Right lobe of liver (tissue), 6 donors: Measurements from ENCODE around the gene SLC24A3. TPM values are rescaled to one million over a fixed set of nuclear protein-coding genes. Genes with fewer than 3 reads are reported as not detected.

ENCODE experiments used
- ATAC-seq, 4 donors: fragments of 200-7000 bp; cut with Tn5 transposase; one replicate each; pipeline ENCODE4 v1.9.1; 2020; ENCODE audit warnings: mild to moderate bottlenecking in 4 of 4, moderate library complexity in 4 of 4
- DNase-seq, 3 donors: peaks; one replicate each; pipeline ENCODE4 v3.0.0-alpha.2; 2020
- H3K27ac ChIP-seq, 3 donors: fragments of 200-600 bp; one replicate each; pipeline ENCODE4 v1.8.0; 2022
- H3K27me3 ChIP-seq, 2 donors: fragments of 200-600 bp; one replicate each; pipeline ENCODE4 v1.8.0; 2022
- H3K36me3 ChIP-seq, 4 donors: fragments of 200-600 bp; sonication (generic) in 1 of 4; one replicate each; pipeline versions ENCODE4 v1.5.1 to v1.8.0; 2017 to 2022; ENCODE audit warnings: control low read depth in 1 of 4
- H3K4me1 ChIP-seq, 4 donors: fragments of 200-600 bp; sonication (generic) in 1 of 4; one replicate each; pipeline versions ENCODE4 v1.5.1 to v1.8.0; 2017 to 2022; ENCODE audit warnings: control low read depth in 1 of 4
- H3K4me3 ChIP-seq, 3 donors: fragments of 200-600 bp; one replicate each; pipeline ENCODE4 v1.8.0; 2022
- H3K9me3 ChIP-seq, 4 donors: fragments of 200-600 bp; sonication (generic) in 1 of 4; one replicate each; pipeline versions ENCODE4 v1.5.1 to v1.8.0; 2017 to 2022; ENCODE audit warnings: control low read depth in 1 of 4
- CTCF ChIP-seq, 4 donors: fragments of 200-600 bp in 3 of 4; fragments of 450-650 bp in 1 of 4; IDR thresholded peaks; one replicate each; pipeline versions ENCODE4 v1.5.1 to v1.8.0; 2016 to 2022; ENCODE audit warnings: antibody characterized with exemption in 4 of 4, mild to moderate bottlenecking in 2 of 4
- POLR2A ChIP-seq: fragments of 450-650 bp; IDR thresholded peaks from one replicate; pipeline ENCODE4 v1.6.1; 2017; ENCODE audit warnings: antibody characterized with exemption, mild to moderate bottlenecking
- WGBS: methylation state at CpG from one replicate; pipeline ENCODE4 v1.1.6; 2018; ENCODE audit warnings: low coverage, low lambda C conversion rate; ENCODE audit not compliant: insufficient coverage; ENCODE audit errors: missing lambda C conversion rate; 5-methylcytosine and 5-hydroxymethylcytosine counted together
- intact Hi-C, 2 donors: fragments of 100-400 bp; cut with DNase I; formaldehyde crosslinking; loops; one replicate each; pipeline versions ENCODE4 v1.11.2 to v1.14.1; 2022
- total RNA-seq, 6 experiments: library from RNA; depleted of rRNA in 2 of 6; stranded (reverse); fragments of >200 nt in 2 of 6; fragmentation: NEBNext Ultra II Directional in 3 of 6; extraction: Animal tissue kit (Norgen Biotek cat#: 25700) in 3 of 6; gene quantifications; one replicate each; pipeline versions ENCODE4 v1.1.0 to v1.2.4, GENCODE V29; 2016 to 2023
- donor health status: DM: no; HTN: yes; CAD: no.
- donor health status: DM: no; HTN: no; CAD: no.
- donor health status: DM: no; HTN: no; CAD: no.
- donor health status: DM: no; HTN: yes; CAD: no.
- donor health status: DM: no; HTN: yes; CAD: no.

The SLC24A3 gene
- total RNA-seq, 6 experiments from 2014 or later, result 0.06 to 0.49 (median 0.27) TPM

DNA sequence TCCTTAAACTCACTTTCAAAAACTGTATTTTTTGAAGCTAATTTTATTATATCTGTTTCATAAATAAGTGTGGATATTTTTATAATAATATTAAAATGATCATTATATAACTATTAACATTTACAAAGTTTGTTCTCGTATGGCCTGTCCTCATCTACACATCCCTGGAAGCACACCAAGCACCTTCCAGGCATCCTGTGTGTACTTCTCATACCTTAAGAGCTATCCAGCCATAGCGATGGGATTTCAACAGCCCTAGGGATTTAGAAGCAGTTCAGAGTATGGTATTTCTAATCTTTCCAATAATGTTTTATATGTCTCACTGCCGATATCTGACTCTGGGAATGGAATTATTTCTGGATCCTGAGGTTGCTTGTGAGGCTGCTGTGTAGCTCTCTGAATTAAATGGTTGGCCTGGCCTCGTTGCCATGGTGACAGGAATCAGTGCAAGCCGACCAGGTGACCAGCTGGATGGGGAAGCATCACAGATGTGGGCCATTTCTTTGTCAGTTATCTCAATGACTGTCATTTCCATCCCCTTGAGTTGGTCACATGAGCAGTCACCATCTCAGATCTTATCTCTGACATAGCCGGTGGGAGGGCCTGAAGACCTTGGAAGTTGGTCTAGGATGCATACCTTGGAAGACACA, 280.4 kb downstream of the SLC24A3 start:
- Histone ChIP-seq H3K27me3 (no peaks in the 10 kb centered on the region), H3K36me3 (no peaks in the 10 kb centered on the region), H3K4me3 (no peak overlapping the region), H3K27ac (no peak overlapping the region), H3K9me3 (no peaks in the 10 kb centered on the region), H3K4me1 (no peaks in the 10 kb centered on the region)
- DNase-seq (no peak), ATAC-seq (no peak)
- intact Hi-C loops, result no loop called here
- 59% methylated on average over 6 of the region's 6 CpGs for WGBS
- TF ChIP-seq CTCF (IDR thresholded peaks at IDR 0.05), result no peak
- no peak for TF ChIP-seq POLR2A

DNA sequence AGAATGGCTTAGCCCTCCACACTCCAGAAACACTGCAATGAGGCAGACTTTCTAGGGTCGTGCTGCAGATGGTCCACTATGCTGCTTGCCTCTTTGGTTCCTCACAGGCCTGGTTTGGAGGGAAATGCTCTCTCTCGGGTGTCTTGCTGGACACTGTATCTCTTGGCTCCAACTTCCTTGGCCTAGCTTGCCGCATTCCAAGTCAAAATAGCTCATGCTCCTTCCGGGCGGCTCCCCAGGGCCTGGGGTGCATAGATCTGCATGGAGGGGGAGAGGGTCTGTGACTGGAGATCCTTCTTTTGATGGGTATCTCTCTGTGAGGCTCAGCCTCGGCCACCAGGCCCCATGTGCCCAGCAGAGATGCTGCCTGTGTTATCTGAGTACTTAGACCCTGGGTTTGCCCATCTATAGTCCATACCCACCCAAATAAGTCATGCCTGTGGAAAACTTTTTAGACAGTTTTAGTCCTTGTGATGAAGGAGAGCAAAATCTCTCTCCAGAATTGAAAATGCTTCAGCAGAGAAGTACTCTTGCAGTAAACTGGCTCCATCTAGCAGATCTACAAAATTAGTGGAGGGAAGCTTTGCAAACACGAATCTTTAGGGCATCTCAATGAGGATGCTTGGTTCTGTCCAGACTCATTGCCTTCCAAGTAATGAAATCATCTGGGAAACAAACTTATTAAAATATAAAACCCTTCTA, 281.5 kb downstream of the SLC24A3 start:
- no peak for DNase-seq
- no peak for TF ChIP-seq POLR2A
- no peak for TF ChIP-seq CTCF (IDR thresholded peaks at IDR 0.05)

DNA sequence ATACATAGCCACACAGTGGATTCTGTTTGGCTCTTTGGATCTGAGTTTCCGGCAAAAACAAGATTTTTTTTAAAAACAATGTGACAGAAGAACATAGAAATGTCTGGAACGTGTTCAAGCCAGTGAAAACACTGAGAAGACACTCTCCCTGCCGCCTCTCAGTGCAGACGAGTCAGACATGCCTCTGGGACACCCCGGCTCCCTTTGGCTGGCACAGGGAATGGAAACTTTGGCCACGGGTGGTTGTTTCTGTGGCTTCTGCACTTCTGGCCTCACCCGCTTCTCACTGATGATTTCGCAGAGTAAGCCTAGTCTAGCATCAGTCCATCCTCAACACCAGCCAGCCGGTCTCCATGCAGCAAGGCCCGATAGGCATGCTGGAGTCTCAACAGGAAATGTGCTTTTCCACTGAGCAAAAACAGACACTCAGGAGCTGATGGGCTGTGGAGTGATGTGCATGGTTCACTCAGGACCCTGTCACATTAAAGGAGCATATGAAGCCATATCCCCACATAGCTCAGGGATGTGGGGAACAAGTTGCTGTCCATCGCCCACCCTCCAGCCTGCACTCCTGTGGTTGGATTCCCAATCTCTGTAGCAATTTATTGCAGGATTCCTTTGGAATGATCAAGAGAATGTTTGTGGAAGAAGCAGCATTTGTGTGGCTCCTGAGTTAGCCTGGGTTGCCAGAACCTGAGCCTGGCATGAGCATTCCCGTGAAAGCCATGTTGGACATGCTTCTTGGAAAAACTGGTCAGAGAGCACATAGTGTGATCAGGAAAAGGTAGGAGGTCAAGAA, 283.7 kb downstream of the SLC24A3 start:
- WGBS, result 38% methylated on average over 8 of the region's 12 CpGs
- H3K27me3 ChIP-seq, result no peaks in the 10 kb centered on the region
- no peak for ATAC-seq
- intact Hi-C loops, result no loop called here
- H3K4me3 ChIP-seq, result no peak overlapping the region
- H3K27ac ChIP-seq, result no peak overlapping the region
- H3K36me3 ChIP-seq, result no peaks in the 10 kb centered on the region
- no peak for TF ChIP-seq POLR2A
- TF ChIP-seq CTCF (IDR thresholded peaks at IDR 0.05), result no peak
- no peak for DNase-seq
- H3K4me1 ChIP-seq, result no peaks in the 10 kb centered on the region
- no peaks in the 10 kb centered on the region for H3K9me3 ChIP-seq

More for the DNA sequence above, 281.5 kb downstream of the SLC24A3 start:
- H3K27ac ChIP-seq, result no peak overlapping the region
- no peaks in the 10 kb centered on the region for H3K4me1 ChIP-seq
- H3K9me3 ChIP-seq, result no peaks in the 10 kb centered on the region
- no peak overlapping the region for H3K4me3 ChIP-seq
- 27% methylated on average over 1 of the region's 7 CpGs for WGBS
- intact Hi-C loops, result no loop called here
- no peaks in the 10 kb centered on the region for H3K36me3 ChIP-seq
- H3K27me3 ChIP-seq, result no peaks in the 10 kb centered on the region
- ATAC-seq, result no peak

DNA sequence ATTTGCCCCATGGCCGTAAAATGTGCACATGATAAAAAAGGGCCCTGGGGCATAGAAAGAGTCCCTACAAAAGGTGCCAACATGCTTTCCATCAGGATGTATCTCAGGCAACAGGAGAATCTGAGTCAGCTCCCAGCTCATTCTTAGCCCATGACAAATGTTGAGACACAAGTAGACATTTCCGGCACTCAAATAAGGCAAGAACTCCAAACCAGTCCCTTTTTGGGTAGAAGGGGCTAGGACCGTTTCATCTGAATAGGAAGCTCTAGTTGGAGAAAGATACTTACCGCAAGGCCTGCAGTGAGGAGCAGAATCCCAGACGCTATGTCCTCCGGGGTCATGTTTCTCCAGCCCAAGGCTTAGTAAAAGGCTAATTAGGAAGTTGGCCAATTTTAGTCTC, 284.6 kb downstream of the SLC24A3 start:
- Histone ChIP-seq H3K27ac (no peak overlapping the region), H3K4me3 (no peak overlapping the region)

More for the DNA sequence above, 284.6 kb downstream of the SLC24A3 start:
- WGBS, result 49% methylated on average over 5 of the region's 6 CpGs
- TF ChIP-seq CTCF (IDR thresholded peaks at IDR 0.05) (no peak), POLR2A (no peak)
- Histone ChIP-seq H3K27me3 (no peaks in the 10 kb centered on the region), H3K9me3 (no peaks in the 10 kb centered on the region), H3K4me1 (no peaks in the 10 kb centered on the region), H3K36me3 (no peaks in the 10 kb centered on the region)
- intact Hi-C loops, result no loop called here
- DNase-seq (no peak), ATAC-seq (no peak)
